Measurements from ENCODE around the gene SUMF1. TPM values are rescaled to one million over a fixed set of nuclear protein-coding genes. Genes with fewer than 3 reads are reported as not detected.

The SUMF1 gene
- total and polyA plus RNA-seq, 4 donors = 23.3 to 35.8 (median 28.4) TPM

- WGBS, 2 donors = 90 to 91% methylated on average over 7 of the region's 7 CpGs
- Histone ChIP-seq H3K36me3 (ENCODE audit: control insufficient read depth in 1 of 2, insufficient read depth in 2 of 2, low read length in 1 of 2) (peaks cover 0 to 3% of the 10 kb centered on the region in 2 donors), H3K27me3 (ENCODE audit: control insufficient read depth in 1 of 2, insufficient read depth in 2 of 2, low read length in 1 of 2) (no peaks in the 10 kb centered on the region), H3K9me3 (ENCODE audit: control insufficient read depth, low read length) (no peaks in the 10 kb centered on the region), H3K4me3 (ENCODE audit: low read length in 2 of 2) (no peak overlapping the region), H3K4me1 (ENCODE audit: control insufficient read depth in 1 of 2, insufficient read depth in 2 of 2, low read length in 2 of 2) (no peaks in the 10 kb centered on the region), H3K27ac (ENCODE audit: low read depth in 1 of 2, low read length in 2 of 2) (no peak overlapping the region)
- intact Hi-C loops (cut with DNase I) = no loop called here
- DNase-seq = no peak
- ATAC-seq (ENCODE audit: low FRiP score) = no peak
Measured at GRCh38 chr3:4398941-4399245, 68.2 kb downstream of the SUMF1 start.

GRCh38 chr3:4398120-4398940, 68.7 kb downstream of the SUMF1 start:
- 84 to 86% methylated on average over 4 of the region's 4 CpGs for WGBS, 2 donors
- Histone ChIP-seq H3K27ac (ENCODE audit: low read depth in 1 of 2, low read length in 2 of 2) (no peak overlapping the region), H3K4me3 (ENCODE audit: low read length in 2 of 2) (no peak overlapping the region), H3K9me3 (ENCODE audit: control insufficient read depth, low read length) (no peaks in the 10 kb centered on the region), H3K36me3 (ENCODE audit: control insufficient read depth in 1 of 2, insufficient read depth in 2 of 2, low read length in 1 of 2) (peaks cover 0 to 3% of the 10 kb centered on the region in 2 donors), H3K4me1 (ENCODE audit: control insufficient read depth in 1 of 2, insufficient read depth in 2 of 2, low read length in 2 of 2) (no peaks in the 10 kb centered on the region), H3K27me3 (ENCODE audit: control insufficient read depth in 1 of 2, insufficient read depth in 2 of 2, low read length in 1 of 2) (no peaks in the 10 kb centered on the region)
- ATAC-seq (ENCODE audit: low FRiP score) (no peak), DNase-seq (no peak)
- intact Hi-C loops (cut with DNase I) = no loop called here

- no peak for DNase-seq
- peaks cover 0 to 3% of the 10 kb centered on the region in 2 donors for H3K36me3 ChIP-seq (ENCODE audit: control insufficient read depth in 1 of 2, insufficient read depth in 2 of 2, low read length in 1 of 2)
- H3K9me3 ChIP-seq (ENCODE audit: control insufficient read depth, low read length) = no peaks in the 10 kb centered on the region
- no peaks in the 10 kb centered on the region for H3K4me1 ChIP-seq (ENCODE audit: control insufficient read depth in 1 of 2, insufficient read depth in 2 of 2, low read length in 2 of 2)
- ATAC-seq (ENCODE audit: low FRiP score) = no peak
- no peak overlapping the region for H3K4me3 ChIP-seq (ENCODE audit: low read length in 2 of 2)
- H3K27me3 ChIP-seq (ENCODE audit: control insufficient read depth in 1 of 2, insufficient read depth in 2 of 2, low read length in 1 of 2) = no peaks in the 10 kb centered on the region
- 74 to 77% methylated on average over 1 of the region's 1 CpG for WGBS, 2 donors
- no peak overlapping the region for H3K27ac ChIP-seq (ENCODE audit: low read depth in 1 of 2, low read length in 2 of 2)
- intact Hi-C loops (cut with DNase I) = no loop called here
Measured at GRCh38 chr3:4397466-4397865, 69.6 kb downstream of the SUMF1 start.

- no peaks in the 10 kb centered on the region for H3K27me3 ChIP-seq (ENCODE audit: control insufficient read depth in 1 of 2, insufficient read depth in 2 of 2, low read length in 1 of 2)
- intact Hi-C loops (cut with DNase I) = no loop called here
- no peak overlapping the region for H3K4me3 ChIP-seq (ENCODE audit: low read length in 2 of 2)
- H3K27ac ChIP-seq (ENCODE audit: low read depth in 1 of 2, low read length in 2 of 2) = no peak overlapping the region
- WGBS, 2 donors = 43 to 73% methylated on average over 1 of the region's 1 CpG
- H3K4me1 ChIP-seq (ENCODE audit: control insufficient read depth in 1 of 2, insufficient read depth in 2 of 2, low read length in 2 of 2) = no peaks in the 10 kb centered on the region
- peaks cover 0 to 3% of the 10 kb centered on the region in 2 donors for H3K36me3 ChIP-seq (ENCODE audit: control insufficient read depth in 1 of 2, insufficient read depth in 2 of 2, low read length in 1 of 2)
- no peaks in the 10 kb centered on the region for H3K9me3 ChIP-seq (ENCODE audit: control insufficient read depth, low read length)
- DNase-seq (no peak), ATAC-seq (ENCODE audit: low FRiP score) (no peak)
Measured at GRCh38 chr3:4396542-4396941, 70.5 kb downstream of the SUMF1 start.

GRCh38 chr3:4396006-4396405, 71.1 kb downstream of the SUMF1 start:
- intact Hi-C loops (cut with DNase I) = no loop called here
- 80 to 81% methylated on average over 5 of the region's 5 CpGs for WGBS, 2 donors
- Histone ChIP-seq H3K27me3 (ENCODE audit: control insufficient read depth in 1 of 2, insufficient read depth in 2 of 2, low read length in 1 of 2) (no peaks in the 10 kb centered on the region), H3K27ac (ENCODE audit: low read depth in 1 of 2, low read length in 2 of 2) (no peak overlapping the region), H3K4me3 (ENCODE audit: low read length in 2 of 2) (no peak overlapping the region), H3K4me1 (ENCODE audit: control insufficient read depth in 1 of 2, insufficient read depth in 2 of 2, low read length in 2 of 2) (no peaks in the 10 kb centered on the region), H3K9me3 (ENCODE audit: control insufficient read depth, low read length) (no peaks in the 10 kb centered on the region), H3K36me3 (ENCODE audit: control insufficient read depth in 1 of 2, insufficient read depth in 2 of 2, low read length in 1 of 2) (peaks cover 0 to 3% of the 10 kb centered on the region in 2 donors)
- no peak for ATAC-seq (ENCODE audit: low FRiP score)
- DNase-seq = no peak

- peaks cover 0 to 3% of the 10 kb centered on the region in 2 donors for H3K36me3 ChIP-seq (ENCODE audit: control insufficient read depth in 1 of 2, insufficient read depth in 2 of 2, low read length in 1 of 2)
- intact Hi-C loops (cut with DNase I) = no loop called here
- no peaks in the 10 kb centered on the region for H3K9me3 ChIP-seq (ENCODE audit: control insufficient read depth, low read length)
- WGBS, 2 donors = 88 to 89% methylated on average over 6 of the region's 6 CpGs
- H3K27me3 ChIP-seq (ENCODE audit: control insufficient read depth in 1 of 2, insufficient read depth in 2 of 2, low read length in 1 of 2) = no peaks in the 10 kb centered on the region
- no peaks in the 10 kb centered on the region for H3K4me1 ChIP-seq (ENCODE audit: control insufficient read depth in 1 of 2, insufficient read depth in 2 of 2, low read length in 2 of 2)
- H3K4me3 ChIP-seq (ENCODE audit: low read length in 2 of 2) = no peak overlapping the region
- ATAC-seq (ENCODE audit: low FRiP score) (no peak), DNase-seq (no peak)
- H3K27ac ChIP-seq (ENCODE audit: low read depth in 1 of 2, low read length in 2 of 2) = no peak overlapping the region
Measured at GRCh38 chr3:4395448-4395847, 71.6 kb downstream of the SUMF1 start.

GRCh38 chr3:4394567-4394966, 72.5 kb downstream of the SUMF1 start:
- DNase-seq = no peak
- Histone ChIP-seq H3K4me1 (ENCODE audit: control insufficient read depth in 1 of 2, insufficient read depth in 2 of 2, low read length in 2 of 2) (no peaks in the 10 kb centered on the region), H3K27ac (ENCODE audit: low read depth in 1 of 2, low read length in 2 of 2) (no peak overlapping the region), H3K36me3 (ENCODE audit: control insufficient read depth in 1 of 2, insufficient read depth in 2 of 2, low read length in 1 of 2) (peaks cover 0 to 3% of the 10 kb centered on the region in 2 donors), H3K4me3 (ENCODE audit: low read length in 2 of 2) (no peak overlapping the region), H3K27me3 (ENCODE audit: control insufficient read depth in 1 of 2, insufficient read depth in 2 of 2, low read length in 1 of 2) (no peaks in the 10 kb centered on the region), H3K9me3 (ENCODE audit: control insufficient read depth, low read length) (no peaks in the 10 kb centered on the region)
- WGBS, 2 donors = 96 to 97% methylated on average over 2 of the region's 2 CpGs
- intact Hi-C loops (cut with DNase I) = no loop called here
- no peak for ATAC-seq (ENCODE audit: low FRiP score)

- Histone ChIP-seq H3K27me3 (ENCODE audit: control insufficient read depth in 1 of 2, insufficient read depth in 2 of 2, low read length in 1 of 2) (no peaks in the 10 kb centered on the region), H3K27ac (ENCODE audit: low read depth in 1 of 2, low read length in 2 of 2) (no peak overlapping the region), H3K4me1 (ENCODE audit: control insufficient read depth in 1 of 2, insufficient read depth in 2 of 2, low read length in 2 of 2) (no peaks in the 10 kb centered on the region), H3K4me3 (ENCODE audit: low read length in 2 of 2) (no peak overlapping the region), H3K9me3 (ENCODE audit: control insufficient read depth, low read length) (no peaks in the 10 kb centered on the region), H3K36me3 (ENCODE audit: control insufficient read depth in 1 of 2, insufficient read depth in 2 of 2, low read length in 1 of 2) (peaks cover 0 to 3% of the 10 kb centered on the region in 2 donors)
- no peak for ATAC-seq (ENCODE audit: low FRiP score)
- DNase-seq = no peak
- 96 to 98% methylated on average over 3 of the region's 3 CpGs for WGBS, 2 donors
- intact Hi-C loops (cut with DNase I) = no loop called here
Measured at GRCh38 chr3:4394048-4394447, 73.0 kb downstream of the SUMF1 start.

- Histone ChIP-seq H3K27me3 (ENCODE audit: control insufficient read depth in 1 of 2, insufficient read depth in 2 of 2, low read length in 1 of 2) (no peaks in the 10 kb centered on the region), H3K4me1 (ENCODE audit: control insufficient read depth in 1 of 2, insufficient read depth in 2 of 2, low read length in 2 of 2) (no peaks in the 10 kb centered on the region), H3K27ac (ENCODE audit: low read depth in 1 of 2, low read length in 2 of 2) (no peak overlapping the region), H3K9me3 (ENCODE audit: control insufficient read depth, low read length) (no peaks in the 10 kb centered on the region), H3K36me3 (ENCODE audit: control insufficient read depth in 1 of 2, insufficient read depth in 2 of 2, low read length in 1 of 2) (peaks cover 0 to 3% of the 10 kb centered on the region in 2 donors), H3K4me3 (ENCODE audit: low read length in 2 of 2) (no peak overlapping the region)
- 92 to 93% methylated on average over 5 of the region's 5 CpGs for WGBS, 2 donors
- no peak for ATAC-seq (ENCODE audit: low FRiP score)
- intact Hi-C loops (cut with DNase I) = no loop called here
- DNase-seq = no peak
Measured at GRCh38 chr3:4392992-4393391, 74.1 kb downstream of the SUMF1 start.

Data from aorta (tissue), 5 donors.